Neural progenitor cell (in vitro differentiated cells): Measurements from ENCODE around the gene FAM13B.

Experiments used
- EZH2 ChIP-seq: fragments of 200-600 bp; sonication (generic); IDR thresholded peaks from 2 replicates; pipeline ENCODE4 v1.6.1; 2017; ENCODE audit warnings: antibody characterized with exemption, mild to moderate bottlenecking, moderate library complexity
- EZH2phosphoT487 ChIP-seq: fragments of 200-600 bp; sonication (generic); IDR thresholded peaks from 2 replicates; pipeline ENCODE4 v1.6.1; 2017; ENCODE audit warnings: antibody characterized with exemption

- TF ChIP-seq EZH2: no peak
- TF ChIP-seq EZH2phosphoT487: no peak
These were observed 11.1 kb downstream of the FAM13B start for GRCh38 chr5:138021771-138022170.
